Spleen (tissue), 11 donors: ENCODE data around the gene CEP112. TPM values are rescaled to one million over a fixed set of nuclear protein-coding genes. Genes with fewer than 3 reads are reported as not detected.

Source experiments
- DNase-seq: peaks from one replicate; pipeline ENCODE4 v3.0.0-alpha.2; 2020
- H3K27ac ChIP-seq, 8 donors: fragments of 200-600 bp; sonication (generic) in 7 of 8; 1 replicate in 4 of 8; 2 replicates in 4 of 8; pipeline versions ENCODE4 v1.5.0 to v1.8.0; 2016 to 2021; ENCODE audit warnings: inconsistent platforms in 4 of 8, mild to moderate bottlenecking in 4 of 8, moderate library complexity in 1 of 8
- H3K27me3 ChIP-seq, 7 donors: fragments of 200-600 bp; sonication (generic) in 6 of 7; replicated peaks in 1 of 7; 1 replicate in 4 of 7; 2 replicates in 3 of 7; pipeline versions ENCODE4 v1.5.0 to v1.8.0; 2016 to 2021; ENCODE audit warnings: inconsistent platforms in 3 of 7, mild to moderate bottlenecking in 1 of 7
- H3K36me3 ChIP-seq, 6 donors: fragments of 200-600 bp; sonication (generic) in 5 of 6; 1 replicate in 4 of 6; 2 replicates in 2 of 6; pipeline versions ENCODE4 v1.5.0 to v1.8.0; 2016 to 2021; ENCODE audit warnings: inconsistent platforms in 2 of 6
- H3K4me1 ChIP-seq, 6 donors: fragments of 200-600 bp; sonication (generic) in 5 of 6; 1 replicate in 3 of 6; 2 replicates in 3 of 6; pipeline versions ENCODE4 v1.5.0 to v1.8.0; 2016 to 2021; ENCODE audit warnings: inconsistent platforms in 3 of 6
- H3K4me3 ChIP-seq, 8 donors: fragments of 200-600 bp; sonication (generic) in 7 of 8; 1 replicate in 4 of 8; 2 replicates in 4 of 8; pipeline versions ENCODE4 v1.5.0 to v1.8.0; 2016 to 2021; ENCODE audit warnings: inconsistent platforms in 4 of 8, mild to moderate bottlenecking in 4 of 8, moderate library complexity in 2 of 8
- H3K9me3 ChIP-seq, 8 donors: fragments of 200-600 bp; sonication (generic) in 7 of 8; 1 replicate in 4 of 8; 2 replicates in 4 of 8; pipeline versions ENCODE4 v1.5.0 to v1.8.0; 2016 to 2021; ENCODE audit warnings: inconsistent platforms in 4 of 8
- CTCF ChIP-seq, 11 experiments: fragments of 200-600 bp in 7 of 11; fragments of 450-650 bp in 4 of 11; sonication (generic) in 4 of 11; IDR thresholded peaks in 8 of 11; conservative IDR thresholded peaks in 3 of 11; 1 replicate in 7 of 11; 2 replicates in 4 of 11; pipeline versions ENCODE4 v1.4.0 to v1.8.0; 2016 to 2021; ENCODE audit warnings: antibody characterized with exemption in 11 of 11, inconsistent platforms in 4 of 11, mild to moderate bottlenecking in 1 of 11
- POLR2A ChIP-seq, 3 donors: fragments of 450-650 bp; IDR thresholded peaks; one replicate each; pipeline ENCODE4 v1.5.1; 2017; ENCODE audit warnings: antibody characterized with exemption in 3 of 3, mild to moderate bottlenecking in 1 of 3
- POLR2AphosphoS5 ChIP-seq, 3 donors: sonication (generic); formaldehyde crosslinking; IDR thresholded peaks; one replicate each; pipeline ENCODE4 v1.5.1; 2017; ENCODE audit warnings: antibody characterized with exemption in 3 of 3
- WGBS, 5 donors: extraction: QIAGEN DNeasy Blood & Tissue Kit in 3 of 5; methylation state at CpG; one replicate each; pipeline versions ENCODE4 v1.1.5 to v1.1.7; 2013 to 2018; 5-methylcytosine and 5-hydroxymethylcytosine counted together
- intact Hi-C: fragments of 100-400 bp; cut with DNase I; formaldehyde crosslinking; loops from one replicate; pipeline ENCODE4 v1.15.0; 2023; ENCODE audit warnings: low total_unique reads
- polyA plus RNA-seq, 3 donors: library from polyadenylated mRNA; stranded (reverse); fragments of 200-250 nt; gene quantifications; one replicate each; pipeline ENCODE4 v1.2.1, GENCODE V29; 2013
- total RNA-seq, 7 donors: library from RNA; depleted of rRNA in 3 of 7; stranded (reverse); fragments of >200 nt in 3 of 7; fragmentation: NEBNext Ultra II Directional in 4 of 7; extraction: Animal tissue kit (Norgen Biotek cat#: 25700) in 4 of 7; gene quantifications; one replicate each; pipeline versions ENCODE4 v1.1.0 to v1.2.1, GENCODE V29; 2016 to 2021
- donor health status: healthy with polysubstance abuse.
- donor health status: DM: no; HTN: no; CAD: no; lungs with moderate emphysema.
- donor health status: DM: no; HTN: no; CAD: no.
- donor health status: Bipolar disorder and iron deficiency.
- donor health status: healthy.
- donor health status: DM: no; HTN: no; CAD: no.
- donor health status: DM: yes; HTN: yes; CAD: no.

CEP112 gene
- total and polyA plus RNA-seq, 10 donors, result 3.1 to 31.0 (median 16.8) TPM

- peaks cover 0 to 27% (median 10%) of the 10 kb centered on the region in 6 donors for H3K4me1 ChIP-seq
- DNase-seq, result no peak
- 56 to 72% (median 64%) methylated on average over 8 to 10 of the region's 10 CpGs for WGBS, 5 donors
- intact Hi-C loops, result no loop called here
- peak overlapping the region in 6 of 8 donors; percentile 3 to 60 (median 24) for H3K27ac ChIP-seq
- peaks cover 0 to 9% (median 0%) of the 10 kb centered on the region in 7 donors for H3K27me3 ChIP-seq
- H3K36me3 ChIP-seq, result no peaks in the 10 kb centered on the region
- no peak overlapping the region for H3K4me3 ChIP-seq
- H3K9me3 ChIP-seq, result peaks cover 0 to 4% (median 0%) of the 10 kb centered on the region in 8 donors
- TF ChIP-seq POLR2A (IDR thresholded peaks at IDR 0.05), result no peak
- TF ChIP-seq POLR2AphosphoS5 (IDR thresholded peaks at IDR 0.05), result no peak
- TF ChIP-seq CTCF (IDR thresholded peaks at IDR 0.05 in 8 of 11, conservative IDR thresholded peaks at IDR 0.05 in 3 of 11), result no peak
Observed at GRCh38 chr17:65587534-65588180, 604.3 kb downstream of the CEP112 start.

- TF ChIP-seq POLR2AphosphoS5 (IDR thresholded peaks at IDR 0.05) (no peak), POLR2A (IDR thresholded peaks at IDR 0.05) (no peak), CTCF (IDR thresholded peaks at IDR 0.05 in 8 of 11, conservative IDR thresholded peaks at IDR 0.05 in 3 of 11) (no peak)
- no peak for DNase-seq
- intact Hi-C loops, result no loop called here
- H3K27me3 ChIP-seq, result peaks cover 0 to 2% (median 0%) of the 10 kb centered on the region in 7 donors
- no peak overlapping the region for H3K4me3 ChIP-seq
- H3K4me1 ChIP-seq, result peaks cover 0 to 27% (median 10%) of the 10 kb centered on the region in 6 donors
- H3K36me3 ChIP-seq, result no peaks in the 10 kb centered on the region
- H3K9me3 ChIP-seq, result peaks cover 0 to 4% (median 0%) of the 10 kb centered on the region in 8 donors
- no peak overlapping the region for H3K27ac ChIP-seq
- 81 to 94% (median 88%) methylated on average over 9 of the region's 9 CpGs for WGBS, 5 donors
Observed at GRCh38 chr17:65586899-65587298, 605.0 kb downstream of the CEP112 start.

Other genes starting within 250 kb of the CEP112 start
- gene APOH, start 37.3 kb upstream of the CEP112 start, total RNA-seq, result 1 to 10 TPM in 1 of 7 donors, not detected in 6; 1.2 TPM
- gene APOH, start 37.3 kb upstream of the CEP112 start, polyA plus RNA-seq, result not detected
- gene PRKCA, start 110.5 kb upstream of the CEP112 start, total RNA-seq, result 10 to 100 TPM; 18.4 to 59.7 (median 45.8) TPM
- 1 to 10 TPM; 1.7 to 3.2 (median 1.9) TPM for gene PRKCA, start 110.5 kb upstream of the CEP112 start, polyA plus RNA-seq